ENCODE measurements around the gene HOXA10. TPM values are rescaled to one million over a fixed set of nuclear protein-coding genes. Genes with fewer than 3 reads are reported as not detected.

The HOXA10 gene
- total and polyA plus RNA-seq, 5 donors = not detected

DNA sequence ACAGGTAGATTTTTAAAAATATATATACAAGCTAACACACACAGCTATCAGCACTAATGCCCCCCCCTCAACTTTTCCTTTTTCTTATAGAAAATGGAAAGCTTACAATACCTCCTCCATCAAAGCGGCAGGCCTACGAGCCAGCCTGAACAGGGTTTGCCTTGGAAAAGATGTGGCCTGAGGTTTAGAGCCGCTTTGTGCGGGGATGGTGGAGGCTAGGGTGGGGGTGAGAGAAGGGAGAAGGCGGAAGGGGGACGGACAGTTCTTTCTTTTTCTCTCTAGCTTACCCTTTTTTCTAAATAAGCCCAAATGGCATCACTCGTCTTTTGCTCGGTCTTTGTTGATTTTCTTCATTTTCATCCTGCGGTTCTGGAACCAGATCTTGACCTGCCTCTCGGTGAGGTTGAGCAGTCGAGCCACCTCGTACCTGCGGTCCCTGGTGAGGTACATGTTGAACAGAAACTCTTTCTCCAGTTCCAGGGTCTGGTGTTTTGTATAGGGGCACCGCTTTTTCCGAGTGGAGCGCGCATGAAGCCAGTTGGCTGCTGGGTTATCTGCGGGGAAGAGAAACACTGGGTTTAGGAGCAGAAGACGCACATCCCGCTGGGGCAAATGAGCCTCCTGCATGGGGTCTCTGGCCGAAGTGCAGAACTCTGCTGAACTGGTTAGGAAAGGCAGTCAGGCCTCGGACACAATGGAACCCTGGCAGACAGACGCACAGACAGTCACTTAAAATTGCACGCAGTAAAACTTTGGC lies 10.7 kb downstream of the HOXA10 start:
- H3K27me3 ChIP-seq (ENCODE audit: control insufficient read depth, insufficient read depth) = no peaks in the 10 kb centered on the region
- DNase-seq = peak in 1 of 3 donors; percentile 16
- intact Hi-C loops (cut with DNase I) = loop anchor here (5.0 to 10.0 kb wide), 4 partner anchors 481 to 1279 kb away; no protein-coding TSS in a partner anchor
- WGBS = 40% methylated on average over 24 of the region's 24 CpGs
- H3K27ac ChIP-seq (ENCODE audit: low read length) = no peak overlapping the region
- no peak overlapping the region for H3K4me3 ChIP-seq (ENCODE audit: low read length)
- no peaks in the 10 kb centered on the region for H3K4me1 ChIP-seq (ENCODE audit: control insufficient read depth, insufficient read depth, low read length)
- H3K9me3 ChIP-seq (ENCODE audit: control insufficient read depth, low read length) = no peaks in the 10 kb centered on the region
- no peak for ATAC-seq

DNA sequence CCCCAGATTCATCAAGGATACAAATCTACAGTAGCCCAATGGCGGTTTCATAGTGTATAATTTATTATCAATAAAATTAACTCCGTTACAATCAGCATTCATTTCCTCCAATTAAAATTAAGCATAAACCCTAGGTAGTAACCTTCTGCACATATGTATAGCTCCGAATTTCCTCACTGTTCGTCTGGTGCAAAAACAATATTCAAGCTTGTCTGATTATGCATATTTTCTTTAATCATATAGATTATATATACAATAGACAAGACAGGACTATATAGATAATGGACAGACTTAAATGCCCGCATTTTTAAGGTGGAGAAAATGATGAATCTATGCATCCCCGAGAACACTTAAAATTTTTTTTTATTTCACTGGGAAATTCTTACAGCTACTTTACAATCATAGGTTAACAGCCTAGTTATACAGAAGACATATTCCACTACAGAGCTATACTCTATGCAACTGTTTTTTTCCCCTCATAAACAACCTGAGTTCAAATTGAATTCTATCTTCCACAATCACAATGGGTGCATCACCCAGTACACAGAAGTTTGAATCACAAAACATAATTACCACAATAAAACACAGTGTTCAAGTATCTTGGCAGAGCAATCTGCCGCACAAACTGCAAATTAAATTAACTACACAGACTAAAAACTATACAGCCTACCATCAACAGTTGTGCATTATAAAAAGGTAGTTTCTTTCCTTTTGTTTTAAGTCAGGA lies 11.4 kb downstream of the HOXA10 start:
- no peak for DNase-seq
- intact Hi-C loops (cut with DNase I) = loop anchor here (5.0 to 10.0 kb wide), 4 partner anchors 480 to 1278 kb away; no protein-coding TSS in a partner anchor
- no peaks in the 10 kb centered on the region for H3K4me1 ChIP-seq (ENCODE audit: control insufficient read depth, insufficient read depth, low read length)
- no peaks in the 10 kb centered on the region for H3K27me3 ChIP-seq (ENCODE audit: control insufficient read depth, insufficient read depth)
- H3K4me3 ChIP-seq (ENCODE audit: low read length) = no peak overlapping the region
- no peak overlapping the region for H3K27ac ChIP-seq (ENCODE audit: low read length)
- 66% methylated on average over 7 of the region's 7 CpGs for WGBS
- H3K9me3 ChIP-seq (ENCODE audit: control insufficient read depth, low read length) = no peaks in the 10 kb centered on the region
- ATAC-seq = no peak

DNA sequence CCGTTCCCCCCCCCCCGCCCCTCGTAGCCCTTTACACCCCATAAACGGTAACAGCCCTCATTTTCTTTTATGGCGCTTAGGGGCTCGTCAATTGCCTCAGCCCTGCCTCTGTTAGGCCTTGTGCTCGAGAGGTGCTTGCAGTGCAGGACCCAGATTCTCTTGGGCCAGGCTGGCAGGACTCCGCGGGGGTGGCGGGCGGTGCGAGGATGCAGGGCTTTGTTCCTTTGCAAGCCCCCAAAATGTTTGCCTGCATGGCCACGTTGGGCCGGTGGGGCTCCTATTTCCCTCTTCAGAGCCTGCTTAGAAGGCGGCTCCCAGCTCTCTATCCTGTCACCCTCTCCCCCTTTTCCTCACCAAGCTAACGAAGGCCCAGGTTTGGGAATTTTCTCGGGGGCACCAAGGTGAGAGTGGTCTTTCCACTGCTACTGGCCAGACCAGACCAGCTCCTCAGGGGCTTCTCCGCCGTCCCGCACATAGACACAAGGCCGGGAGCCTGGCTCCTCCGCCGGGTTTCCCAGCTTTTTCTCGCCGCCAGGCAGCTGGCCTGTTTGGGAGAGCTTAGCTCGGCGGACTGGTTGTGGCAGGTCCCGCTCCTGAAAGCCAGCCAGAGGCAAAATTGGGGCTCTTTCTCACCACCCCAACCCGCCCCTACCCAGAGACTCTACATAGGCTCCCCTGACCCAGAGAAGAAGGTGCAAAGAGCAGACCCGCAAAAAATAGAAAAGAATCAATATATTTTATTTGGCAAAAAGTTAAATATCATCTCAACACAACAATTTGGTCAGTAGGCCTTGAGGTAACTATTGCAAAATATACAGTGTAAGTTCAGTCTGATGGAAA lies 12.2 kb downstream of the HOXA10 start:
- no peak overlapping the region for H3K27ac ChIP-seq (ENCODE audit: low read length)
- no peaks in the 10 kb centered on the region for H3K27me3 ChIP-seq (ENCODE audit: control insufficient read depth, insufficient read depth)
- DNase-seq (peak in 2 of 3 donors; percentile 34 to 61), ATAC-seq (no peak)
- WGBS = 30% methylated on average over 30 of the region's 30 CpGs
- intact Hi-C loops (cut with DNase I) = loop anchor here (5.0 to 10.0 kb wide), 4 partner anchors 480 to 1277 kb away; no protein-coding TSS in a partner anchor
- H3K4me1 ChIP-seq (ENCODE audit: control insufficient read depth, insufficient read depth, low read length) = no peaks in the 10 kb centered on the region
- H3K9me3 ChIP-seq (ENCODE audit: control insufficient read depth, low read length) = no peaks in the 10 kb centered on the region
- H3K4me3 ChIP-seq (ENCODE audit: low read length) = no peak overlapping the region

DNA sequence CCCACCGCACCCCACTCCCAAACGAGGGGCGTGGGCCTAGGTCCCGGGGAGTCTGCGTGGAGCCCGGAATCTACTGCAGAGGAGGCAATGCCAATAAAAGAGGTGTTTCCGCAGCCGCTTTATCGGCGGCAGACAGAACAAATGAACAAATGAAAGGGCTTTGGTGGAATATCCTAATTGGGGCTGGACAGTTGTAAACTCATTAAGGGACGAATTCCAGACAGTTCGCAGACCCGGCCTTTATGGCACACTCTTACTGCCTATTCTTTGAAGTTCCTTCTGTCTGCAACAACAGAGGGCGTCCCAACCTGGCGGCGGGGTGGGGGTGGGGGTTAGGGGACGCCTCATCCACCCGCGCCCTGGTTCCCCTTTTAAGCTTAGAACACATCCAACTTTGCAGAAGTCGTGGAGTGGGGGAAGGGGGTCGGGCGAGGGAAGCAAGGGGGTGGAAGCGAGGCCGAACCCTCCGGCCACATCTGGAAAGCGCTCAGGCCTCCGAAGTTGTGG lies 12.9 kb downstream of the HOXA10 start:
- no peaks in the 10 kb centered on the region for H3K27me3 ChIP-seq (ENCODE audit: control insufficient read depth, insufficient read depth)

DNA sequence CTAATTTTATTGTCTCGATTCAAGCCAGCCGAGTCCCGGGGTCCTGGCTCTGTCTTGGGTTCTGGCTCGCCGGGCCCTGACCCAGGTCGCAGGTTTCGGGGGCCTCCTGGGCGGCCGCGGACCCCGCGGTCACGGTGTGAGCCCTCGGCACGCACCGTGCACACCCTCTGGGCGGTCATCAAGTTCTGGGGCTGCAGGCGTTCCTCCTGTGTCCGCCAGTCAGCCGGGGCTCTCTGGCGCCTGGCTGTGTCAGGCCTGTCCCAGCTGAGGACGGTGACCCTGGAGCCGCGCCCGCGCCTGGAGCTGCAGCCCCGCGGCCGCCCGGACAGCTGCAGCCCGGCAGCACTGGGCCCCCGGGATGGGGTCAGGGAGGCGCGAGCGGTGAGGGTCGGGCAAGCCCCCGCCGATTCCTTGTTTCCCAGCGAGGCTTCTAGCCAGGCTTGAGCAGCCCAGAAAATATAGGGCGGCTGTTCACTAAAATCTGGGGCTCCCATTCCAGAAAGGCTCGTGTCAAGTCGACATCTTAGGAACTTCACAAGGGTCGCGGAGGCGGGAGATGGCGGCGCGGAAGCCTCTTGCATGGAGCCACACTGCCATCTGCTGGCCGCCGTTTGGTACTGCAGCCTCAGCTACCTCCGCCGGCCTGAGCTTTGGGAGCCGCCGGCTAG lies 13.4 kb downstream of the HOXA10 start:
- H3K27ac ChIP-seq (ENCODE audit: low read length) = no peak overlapping the region

More for the DNA sequence above, 12.9 kb downstream of the HOXA10 start:
- Histone ChIP-seq H3K9me3 (ENCODE audit: control insufficient read depth, low read length) (no peaks in the 10 kb centered on the region), H3K4me3 (ENCODE audit: low read length) (peak overlapping the region; percentile 21), H3K27ac (ENCODE audit: low read length) (no peak overlapping the region), H3K4me1 (ENCODE audit: control insufficient read depth, insufficient read depth, low read length) (peaks cover under 1% of the 10 kb centered on the region)
- DNase-seq (peak in 2 of 3 donors; percentile 68 to 75), ATAC-seq (peak in 1 of 2 donors; percentile 32)
- WGBS = 6% methylated on average over 27 of the region's 27 CpGs
- intact Hi-C loops (cut with DNase I) = loop anchor here (5.0 to 10.0 kb wide), 4 partner anchors 479 to 1276 kb away; no protein-coding TSS in a partner anchor

DNA sequence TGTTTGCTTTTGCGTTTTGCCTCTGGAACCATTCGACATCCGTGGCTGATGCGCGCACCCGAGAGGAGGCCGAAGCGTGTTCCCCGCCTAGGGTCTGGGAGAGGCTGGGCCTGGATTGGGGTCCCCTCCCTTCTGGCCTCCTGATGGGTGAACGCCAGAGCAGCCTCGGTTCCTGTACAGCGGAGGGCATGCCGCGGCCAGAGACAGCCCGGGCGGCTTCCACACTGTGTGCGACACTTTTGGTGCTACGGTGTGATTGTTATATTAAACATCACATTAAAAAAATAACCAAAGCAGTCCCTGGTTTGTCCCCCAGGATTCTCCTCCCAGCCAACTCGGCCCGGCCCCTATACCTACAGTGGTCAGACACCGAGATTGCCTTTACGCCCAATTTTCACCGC lies 14.0 kb downstream of the HOXA10 start:
- no peak overlapping the region for H3K27ac ChIP-seq (ENCODE audit: low read length)
- WGBS = 37% methylated on average over 23 of the region's 23 CpGs
- ATAC-seq = peak; percentile 3 to 8
- no peaks in the 10 kb centered on the region for H3K9me3 ChIP-seq (ENCODE audit: control insufficient read depth, low read length)
- H3K27me3 ChIP-seq (ENCODE audit: control insufficient read depth, insufficient read depth) = no peaks in the 10 kb centered on the region
- H3K4me1 ChIP-seq (ENCODE audit: control insufficient read depth, insufficient read depth, low read length) = peaks cover 4% of the 10 kb centered on the region
- intact Hi-C loops (cut with DNase I) = loop anchor here (5.0 to 10.0 kb wide), 4 partner anchors 478 to 1275 kb away; no protein-coding TSS in a partner anchor
- DNase-seq = peak in 2 of 3 donors; percentile 48 to 54
- H3K4me3 ChIP-seq (ENCODE audit: low read length) = peak overlapping the region; percentile 59

More for the DNA sequence above, 13.4 kb downstream of the HOXA10 start:
- Histone ChIP-seq H3K9me3 (ENCODE audit: control insufficient read depth, low read length) (no peaks in the 10 kb centered on the region), H3K4me3 (ENCODE audit: low read length) (peak overlapping the region; percentile 59), H3K27me3 (ENCODE audit: control insufficient read depth, insufficient read depth) (no peaks in the 10 kb centered on the region), H3K4me1 (ENCODE audit: control insufficient read depth, insufficient read depth, low read length) (peaks cover 4% of the 10 kb centered on the region)
- 2% methylated on average over 54 of the region's 54 CpGs for WGBS
- DNase-seq (peak; percentile 85 to 93 (median 92)), ATAC-seq (peak; percentile 71 to 88)
- intact Hi-C loops (cut with DNase I) = loop anchor here (5.0 to 10.0 kb wide), 4 partner anchors 478 to 1276 kb away; no protein-coding TSS in a partner anchor

DNA sequence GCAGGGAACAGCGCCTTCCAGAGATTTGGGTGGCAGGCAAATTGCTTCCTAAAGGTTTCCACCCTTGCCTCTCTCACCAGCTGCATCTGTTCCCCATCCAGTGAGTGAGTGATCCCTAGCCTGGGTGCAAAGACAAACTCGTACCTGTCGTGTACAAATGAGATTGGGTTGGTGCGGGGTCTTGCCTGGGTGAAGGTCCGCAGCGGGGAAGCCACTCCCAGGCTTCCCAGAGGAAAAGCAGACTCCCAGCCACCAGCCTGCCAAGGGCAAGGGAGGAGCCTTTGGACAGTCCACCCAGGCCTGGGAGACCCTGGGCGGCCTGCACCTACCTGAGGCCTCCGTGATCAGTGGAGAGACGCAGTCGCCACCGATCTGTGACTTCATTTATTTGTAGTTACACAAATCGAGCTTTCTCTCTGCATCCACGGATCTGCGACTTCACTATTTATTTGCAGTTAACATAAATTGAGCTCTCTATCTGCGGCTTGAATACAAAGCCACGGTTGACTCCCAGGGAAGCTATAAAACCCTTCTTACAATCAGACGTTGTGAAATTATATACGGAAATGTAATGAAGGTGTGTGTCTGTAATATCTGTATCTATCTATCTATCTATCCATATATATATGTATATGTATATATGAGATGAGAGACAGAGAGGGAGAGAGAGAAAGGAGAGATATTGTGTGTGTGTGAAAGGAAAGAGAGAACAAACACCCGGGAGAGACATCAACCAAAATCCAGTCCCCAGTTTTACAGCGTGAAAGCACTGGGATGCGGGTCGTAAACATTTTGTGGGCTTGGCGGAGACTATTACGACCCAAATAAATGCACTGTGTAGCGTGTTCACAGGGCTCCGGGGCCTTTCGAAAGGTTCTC lies 14.6 kb downstream of the HOXA10 start:
- Histone ChIP-seq H3K27ac (ENCODE audit: low read length) (no peak overlapping the region), H3K9me3 (ENCODE audit: control insufficient read depth, low read length) (no peaks in the 10 kb centered on the region), H3K27me3 (ENCODE audit: control insufficient read depth, insufficient read depth) (no peaks in the 10 kb centered on the region), H3K4me1 (ENCODE audit: control insufficient read depth, insufficient read depth, low read length) (peaks cover 7% of the 10 kb centered on the region), H3K4me3 (ENCODE audit: low read length) (no peak overlapping the region)
- DNase-seq (peak in 1 of 3 donors; percentile 31), ATAC-seq (no peak)
- intact Hi-C loops (cut with DNase I) = loop anchor here (5.0 to 10.0 kb wide), 7 partner anchors 295 to 1285 kb away; partner anchors contain the start of gene SKAP2 (in 1 of the 4)
- 54% methylated on average over 27 of the region's 27 CpGs for WGBS

DNA sequence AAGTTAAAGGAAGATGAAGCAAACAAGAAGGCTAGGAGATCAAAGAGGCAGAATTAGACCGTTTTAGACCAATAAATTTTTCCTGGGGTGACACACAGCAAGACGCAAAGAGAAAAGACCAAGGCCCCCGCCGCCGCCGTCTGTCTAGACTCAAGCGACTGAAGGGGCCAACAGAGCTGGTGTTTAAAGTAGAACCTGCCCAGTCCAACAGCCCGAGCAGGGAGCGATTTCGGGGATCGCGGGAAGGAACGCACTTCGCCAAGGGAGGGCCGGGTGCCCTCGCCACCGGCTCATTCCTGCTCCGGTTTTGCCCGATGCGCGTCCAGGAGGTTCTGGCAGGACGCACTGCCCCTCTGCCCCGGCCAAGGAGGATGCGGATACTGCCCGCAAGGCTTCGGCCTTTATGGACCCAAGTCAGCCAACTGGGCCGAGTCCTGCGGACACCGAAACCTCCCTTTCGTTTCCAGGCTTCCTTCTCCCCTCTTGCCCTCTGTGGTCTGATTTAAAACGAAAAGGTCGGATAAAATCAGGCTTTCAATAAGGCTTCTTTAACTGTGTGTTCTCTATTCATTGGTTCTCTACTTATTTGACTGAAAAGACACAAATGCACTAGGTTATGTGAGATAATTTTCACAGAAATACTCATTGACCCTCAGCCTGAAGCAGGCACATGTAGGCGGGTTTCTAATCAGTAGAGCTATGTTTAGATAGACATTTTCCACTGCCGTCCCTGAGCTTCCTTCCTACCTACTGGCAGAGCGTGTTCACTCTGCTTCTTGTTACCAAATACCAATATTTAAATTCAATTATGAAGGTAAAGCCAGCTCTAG lies 15.5 kb downstream of the HOXA10 start:
- Histone ChIP-seq H3K4me1 (ENCODE audit: control insufficient read depth, insufficient read depth, low read length) (peaks cover 7% of the 10 kb centered on the region), H3K4me3 (ENCODE audit: low read length) (no peak overlapping the region), H3K27ac (ENCODE audit: low read length) (no peak overlapping the region), H3K9me3 (ENCODE audit: control insufficient read depth, low read length) (no peaks in the 10 kb centered on the region), H3K27me3 (ENCODE audit: control insufficient read depth, insufficient read depth) (no peaks in the 10 kb centered on the region)
- no peak for ATAC-seq
- 20% methylated on average over 35 of the region's 35 CpGs for WGBS
- intact Hi-C loops (cut with DNase I) = loop anchor here in 2 of 4 donors (10.0 kb wide), 3 partner anchors 294 to 1284 kb away; partner anchors contain the start of gene SKAP2 (in 1 of the 2)
- DNase-seq = no peak

Data from right cardiac atrium (tissue), 5 donors.